DND-41 (cell line): ENCODE measurements around the gene FBXW12.

ENCODE experiments used
- ATAC-seq: fragments of 200-7000 bp; cut with Tn5 transposase; 3 replicates; pipeline ENCODE4 v1.9.1; 2021; ENCODE audit warnings: low read depth; ENCODE audit not compliant: insufficient read depth
- DNase-seq: peaks from one replicate; pipeline ENCODE4 v3.0.0-alpha.2; 2020
- H2AFZ ChIP-seq: 2 replicates; pipeline ENCODE4 v1.6.0; 2012; ENCODE audit warnings: low read depth, low read length
- H3K27ac ChIP-seq: 2 replicates; pipeline ENCODE4 v1.5.1; 2012; ENCODE audit warnings: low read length, inconsistent platforms
- H3K27me3 ChIP-seq: fragments of 200-600 bp; sonication (generic); 2 replicates; pipeline ENCODE4 v1.6.0; 2012; ENCODE audit warnings: low read length, mild to moderate bottlenecking, inconsistent platforms; ENCODE audit not compliant: insufficient read depth, poor library complexity
- H3K36me3 ChIP-seq: 2 replicates; pipeline ENCODE4 v1.5.1; 2012; ENCODE audit warnings: low read length, inconsistent platforms; ENCODE audit not compliant: insufficient read depth
- H3K4me1 ChIP-seq: 2 replicates; pipeline ENCODE4 v1.5.1; 2012; ENCODE audit warnings: mild to moderate bottlenecking, low read length; ENCODE audit not compliant: insufficient read depth
- H3K4me2 ChIP-seq: 2 replicates; pipeline ENCODE4 v1.6.0; 2012; ENCODE audit warnings: mild to moderate bottlenecking, moderate library complexity, low read length, inconsistent platforms; ENCODE audit not compliant: insufficient read depth
- H3K4me3 ChIP-seq, 2 experiments: fragments of 200-600 bp in 1 of 2; shearing (Covaris generic) in 1 of 2; 2 replicates each; pipeline ENCODE4 v1.5.1; 2012 to 2016; ENCODE audit warnings: inconsistent platforms in 2 of 2, low read length in 2 of 2, mild to moderate bottlenecking in 2 of 2, low read depth in 1 of 2, moderate library complexity in 1 of 2
- H3K79me2 ChIP-seq: 2 replicates; pipeline ENCODE4 v1.6.0; 2012; ENCODE audit warnings: low read length, inconsistent platforms; ENCODE audit not compliant: insufficient read depth
- H3K9ac ChIP-seq: 2 replicates; pipeline ENCODE4 v1.6.0; 2012; ENCODE audit warnings: low read depth, mild to moderate bottlenecking, inconsistent platforms, low read length, moderate library complexity
- H3K9me3 ChIP-seq: 2 replicates; pipeline ENCODE4 v1.5.1; 2012; ENCODE audit warnings: low read length, moderate library complexity, mild to moderate bottlenecking, inconsistent platforms; ENCODE audit not compliant: insufficient read depth, severe bottlenecking
- H4K20me1 ChIP-seq: 2 replicates; pipeline ENCODE4 v1.6.0; 2012; ENCODE audit warnings: low read length; ENCODE audit not compliant: insufficient read depth
- CTCF ChIP-seq: IDR thresholded peaks from 2 replicates; pipeline ENCODE4 v1.5.1; 2012; ENCODE audit warnings: borderline replicate concordance, low read length, moderate library complexity, mild to moderate bottlenecking; ENCODE audit not compliant: poor library complexity, severe bottlenecking; ENCODE audit errors: extremely low read depth
- EZH2 ChIP-seq: IDR thresholded peaks from 3 replicates; pipeline ENCODE4 v1.6.1; 2012; ENCODE audit warnings: borderline replicate concordance, low read depth, mild to moderate bottlenecking, moderate library complexity, low read length, inconsistent platforms; ENCODE audit not compliant: severe bottlenecking

Gene FBXW12

GRCh38 chr3:48435223-48435595 is 63.2 kb downstream of the FBXW12 start:
- Histone ChIP-seq H3K79me2 (peaks cover 16% of the 10 kb centered on the region), H3K4me1 (peaks cover 27% of the 10 kb centered on the region), H2AFZ (no peak overlapping the region), H4K20me1 (0 out of 2 replicates have a peak, but pooled peaks cover 3% of the 10 kb centered on the region), H3K4me2 (no peak overlapping the region), H3K27ac (no peak overlapping the region; the same call in 1 of the 2 replicates), H3K4me3 (no peak overlapping the region), H3K9me3 (no peaks in the 10 kb centered on the region), H3K9ac (no peak overlapping the region), H3K27me3 (no peaks in the 10 kb centered on the region), H3K36me3 (peaks cover 27% of the 10 kb centered on the region)
- ATAC-seq, result no peak
- TF ChIP-seq EZH2 (no peak), CTCF (no peak)
- DNase-seq, result no peak

- DNase-seq, result peak; percentile 88
- TF ChIP-seq EZH2 (no peak), CTCF (peak; percentile 100)
- Histone ChIP-seq H3K9ac (no peak overlapping the region; the same call in 1 of the 2 replicates), H3K36me3 (peaks cover 27% of the 10 kb centered on the region), H3K4me1 (peaks cover 31% of the 10 kb centered on the region), H3K27me3 (no peaks in the 10 kb centered on the region), H3K4me3 (no peak overlapping the region), H3K4me2 (peak overlapping the region; percentile 5), H3K9me3 (no peaks in the 10 kb centered on the region), H3K27ac (peak overlapping the region; percentile 19), H3K79me2 (peaks cover 23% of the 10 kb centered on the region), H2AFZ (peak overlapping the region; percentile 50; the same call in 1 of the 2 replicates), H4K20me1 (0 out of 2 replicates have a peak, but pooled peaks cover 3% of the 10 kb centered on the region)
- peak; percentile 70 for ATAC-seq
These were observed 63.9 kb downstream of the FBXW12 start for GRCh38 chr3:48435774-48436476.

GRCh38 chr3:48436477-48436787 is 64.4 kb downstream of the FBXW12 start:
- DNase-seq, result no peak
- no peak for ATAC-seq
- peak overlapping the region; percentile 5 for H3K4me2 ChIP-seq
- H3K27ac ChIP-seq, result peak overlapping the region; percentile 19
- no peaks in the 10 kb centered on the region for H3K27me3 ChIP-seq
- peaks cover 6% of the 10 kb centered on the region; the same call in 1 of the 2 replicates for H4K20me1 ChIP-seq
- no peaks in the 10 kb centered on the region for H3K9me3 ChIP-seq
- H3K36me3 ChIP-seq, result peaks cover 30% of the 10 kb centered on the region
- H3K4me1 ChIP-seq, result peaks cover 35% of the 10 kb centered on the region
- TF ChIP-seq CTCF (no peak), EZH2 (no peak)
- H3K79me2 ChIP-seq, result peaks cover 28% of the 10 kb centered on the region
- peak overlapping the region; percentile 50; the same call in 1 of the 2 replicates for H2AFZ ChIP-seq
- H3K9ac ChIP-seq, result no peak overlapping the region; the same call in 1 of the 2 replicates
- no peak overlapping the region for H3K4me3 ChIP-seq
